NCI-H345 treated with DMSO at 0.1 percent for 48 hours (cell line): ENCODE results near the gene MYL5.
"Not testable (repeated sequence)": the region's sequence is repeated elsewhere in the genome, so short reads cannot be mapped to it uniquely, and the experiment has no call there.

Experiments used
- DNase-seq: peaks from one replicate; lab custom pipeline; 2025; ENCODE audit not compliant: unreplicated experiment; lab: John Stamatoyannopoulos, UW

Gene MYL5

GRCh38 chr4:722851-723360 is 48.6 kb downstream of the MYL5 start:
- DNase-seq, result no peak

- DNase-seq, result no peak
Measured at GRCh38 chr4:723751-724530, 49.6 kb downstream of the MYL5 start.

GRCh38 chr4:725391-726234 is 51.3 kb downstream of the MYL5 start:
- DNase-seq, result no peak

GRCh38 chr4:726235-726787 is 52.0 kb downstream of the MYL5 start:
- DNase-seq, result no peak

- DNase-seq, result no peak
Measured at GRCh38 chr4:726838-727237, 52.5 kb downstream of the MYL5 start.

- DNase-seq, result no peak
Measured at GRCh38 chr4:727576-727975, 53.2 kb downstream of the MYL5 start.

- no peak for DNase-seq
Measured at GRCh38 chr4:729336-730315, 55.3 kb downstream of the MYL5 start.

- DNase-seq, result no peak
Measured at GRCh38 chr4:730511-730910, 56.2 kb downstream of the MYL5 start.

- not testable (repeated sequence) for DNase-seq
Measured at GRCh38 chr4:730946-731904, 56.9 kb downstream of the MYL5 start.
